Heart left ventricle (tissue), 16 donors: ENCODE results near the gene INTS11. TPM values are rescaled to one million over a fixed set of nuclear protein-coding genes. Genes with fewer than 3 reads are reported as not detected.
A peak's percentile ranks its signal among the peaks of the same experiment; 100 is the strongest.

ENCODE experiments used
- ATAC-seq, 4 donors: fragments of 200-7000 bp; cut with Tn5 transposase; one replicate each; pipeline ENCODE4 v1.9.1; 2020 to 2022; ENCODE audit warnings: moderate library complexity in 4 of 4, mild to moderate bottlenecking in 3 of 4, moderate number of reproducible peaks in 1 of 4
- DNase-seq, 5 donors: peaks; one replicate each; pipeline ENCODE4 v3.0.0-alpha.2; 2020
- H3K27ac ChIP-seq, 12 donors: fragments of 200-600 bp; sonication (generic) in 4 of 12; one replicate each; pipeline versions ENCODE4 v1.5.0 to v1.8.0; 2016 to 2022; ENCODE audit warnings: mild to moderate bottlenecking in 2 of 12
- H3K27me3 ChIP-seq, 9 donors: fragments of 200-600 bp; sonication (generic) in 2 of 9; one replicate each; pipeline versions ENCODE4 v1.5.1 to v1.8.0; 2016 to 2022; ENCODE audit warnings: mild to moderate bottlenecking in 3 of 9
- H3K36me3 ChIP-seq, 9 donors: fragments of 200-600 bp; sonication (generic) in 2 of 9; one replicate each; pipeline versions ENCODE4 v1.5.0 to v1.8.0; 2018 to 2022; ENCODE audit warnings: mild to moderate bottlenecking in 2 of 9
- H3K4me1 ChIP-seq, 12 donors: fragments of 200-600 bp; sonication (generic) in 4 of 12; one replicate each; pipeline versions ENCODE4 v1.5.0 to v1.8.0; 2016 to 2022; ENCODE audit warnings: mild to moderate bottlenecking in 3 of 12
- H3K4me3 ChIP-seq, 12 donors: fragments of 200-600 bp; sonication (generic) in 4 of 12; one replicate each; pipeline versions ENCODE4 v1.5.0 to v1.8.0; 2017 to 2022; ENCODE audit warnings: mild to moderate bottlenecking in 9 of 12, moderate library complexity in 4 of 12
- H3K9me3 ChIP-seq, 12 donors: fragments of 200-600 bp; sonication (generic) in 4 of 12; one replicate each; pipeline versions ENCODE4 v1.5.0 to v1.8.0; 2016 to 2022; ENCODE audit warnings: mild to moderate bottlenecking in 1 of 12
- CTCF ChIP-seq, 12 donors: fragments of 200-600 bp; sonication (generic) in 4 of 12; IDR thresholded peaks; one replicate each; pipeline versions ENCODE4 v1.5.0 to v1.8.0; 2018 to 2022; ENCODE audit warnings: antibody characterized with exemption in 12 of 12, mild to moderate bottlenecking in 5 of 12
- POLR2A ChIP-seq, 2 donors: fragments of 450-650 bp; IDR thresholded peaks; one replicate each; pipeline ENCODE4 v1.6.1; 2017; ENCODE audit warnings: antibody characterized with exemption in 2 of 2, mild to moderate bottlenecking in 2 of 2, moderate library complexity in 2 of 2
- WGBS, 4 donors: extraction: QIAGEN DNeasy Blood & Tissue Kit in 2 of 4; methylation state at CpG; one replicate each; pipeline versions ENCODE4 v1.1.5 to v1.1.7; 2013 to 2018; 5-methylcytosine and 5-hydroxymethylcytosine counted together
- intact Hi-C, 10 donors: fragments of 100-400 bp; cut with DNase I; formaldehyde crosslinking; loops; one replicate each; pipeline versions ENCODE4 v1.11.1 to v1.14.2; 2022
- polyA plus RNA-seq, 2 donors: library from polyadenylated mRNA; stranded (reverse); fragments of 200-250 nt; gene quantifications; one replicate each; pipeline ENCODE4 v1.2.3, GENCODE V29; 2013
- total RNA-seq, 9 donors: library from RNA; depleted of rRNA in 2 of 9; stranded (reverse); fragments of >200 nt in 2 of 9; fragmentation: NEBNext Ultra II Directional in 3 of 9; extraction: Animal tissue kit (Norgen Biotek cat#: 25700) in 3 of 9; gene quantifications; one replicate each; pipeline versions ENCODE4 v1.1.0 to v1.2.4, GENCODE V29; 2016 to 2023
- donor health status: ischemic (EF 13 %, LVEDD 7.1; RV severe dilation, severe dysfunction).
- donor health status: healthy with polysubstance abuse.
- donor health status: DM: no; HTN: yes; CAD: no.
- donor health status: DM: no; HTN: no; CAD: no.
- donor health status: ischemic (EF 25% LVEDD 6.9; RV normal size, moderate dysfunction).
- donor health status: ischemic (EF 25% LVEDD 5.7; RV mildly dilated, moderate dysfunction).
- donor health status: healthy.
- donor health status: DM: yes; HTN: yes; CAD: no.
- donor health status: ischemic (EF 35%, LVEDD 5.7; RV mildly dilated, moderate dysfunction).
- donor health status: nonischemic (EF 11% LVEDD 7.7; RV severe dilation, severe dysfunction).
- donor health status: DM: yes; HTN: yes; CAD: no.
- donor health status: PGD.
- donor health status: ischemic (EF 29% LVEDD 5.4; RV normal size, mild dysfunction).
- donor health status: nonischemic (EF 23%, LVEDD 6.1; RV moderate dilation, normal function).

INTS11 gene
- total and polyA plus RNA-seq, 11 donors, result 46.8 to 117 (median 70.7) TPM

GRCh38 chr1:1307261-1307922, 17.1 kb downstream of the INTS11 start:
- Histone ChIP-seq H3K9me3 (no peaks in the 10 kb centered on the region), H3K4me1 (peaks cover 18 to 60% (median 45%) of the 10 kb centered on the region in 12 donors), H3K27ac (peak overlapping the region; percentile 89 to 100 (median 96)), H3K4me3 (peak overlapping the region; percentile 69 to 95 (median 90)), H3K27me3 (no peaks in the 10 kb centered on the region), H3K36me3 (peaks cover 0 to 28% (median 20%) of the 10 kb centered on the region in 9 donors)
- ATAC-seq, result peak in 1 of 4 donors; percentile 1
- WGBS, 4 donors, result 0 to 2% (median 1%) methylated on average over 13 to 83 of the region's 83 CpGs
- intact Hi-C loops, result no loop called here
- peak; percentile 55 to 81 (median 72) for DNase-seq
- TF ChIP-seq POLR2A (IDR thresholded peaks at IDR 0.05), result peak in 1 of 2 donors; percentile 4
- TF ChIP-seq CTCF (IDR thresholded peaks at IDR 0.05), result no peak

- intact Hi-C loops, result no loop called here
- Histone ChIP-seq H3K27ac (peak overlapping the region in 10 of 12 donors; percentile 91 to 100 (median 96)), H3K36me3 (peaks cover 0 to 21% (median 15%) of the 10 kb centered on the region in 9 donors), H3K9me3 (no peaks in the 10 kb centered on the region), H3K4me1 (peaks cover 18 to 60% (median 45%) of the 10 kb centered on the region in 12 donors), H3K4me3 (peak overlapping the region; percentile 69 to 95 (median 90)), H3K27me3 (no peaks in the 10 kb centered on the region)
- DNase-seq (no peak), ATAC-seq (no peak)
- TF ChIP-seq CTCF (IDR thresholded peaks at IDR 0.05) (no peak), POLR2A (IDR thresholded peaks at IDR 0.05) (no peak)
- WGBS, 4 donors, result 19 to 41% (median 36%) methylated on average over 19 to 27 of the region's 27 CpGs
These were observed 17.7 kb downstream of the INTS11 start for GRCh38 chr1:1306661-1307260.

- no peaks in the 10 kb centered on the region for H3K27me3 ChIP-seq
- intact Hi-C loops, result no loop called here
- H3K4me1 ChIP-seq, result peaks cover 18 to 60% (median 45%) of the 10 kb centered on the region in 12 donors
- no peaks in the 10 kb centered on the region for H3K9me3 ChIP-seq
- peak overlapping the region; percentile 46 to 87 (median 80) for H3K27ac ChIP-seq
- H3K4me3 ChIP-seq, result peak overlapping the region in 10 of 12 donors; percentile 82 to 95 (median 90)
- peaks cover 0 to 16% (median 9%) of the 10 kb centered on the region in 9 donors for H3K36me3 ChIP-seq
- WGBS, 4 donors, result 24 to 43% (median 32%) methylated on average over 7 to 11 of the region's 11 CpGs
- TF ChIP-seq CTCF (IDR thresholded peaks at IDR 0.05), result peak in 2 of 12 donors; percentile 8
- no peak for TF ChIP-seq POLR2A (IDR thresholded peaks at IDR 0.05)
- ATAC-seq (no peak), DNase-seq (no peak)
These were observed 18.3 kb downstream of the INTS11 start for GRCh38 chr1:1306070-1306660.
